Lower lobe of right lung (tissue), 2 donors: ENCODE data around the gene ZNF236. TPM values are rescaled to one million over a fixed set of nuclear protein-coding genes. Genes with fewer than 3 reads are reported as not detected.

Experiments used
- ATAC-seq, 2 donors: fragments of 200-7000 bp; cut with Tn5 transposase; one replicate each; pipeline ENCODE4 v1.9.1; 2020 to 2022; ENCODE audit warnings: mild to moderate bottlenecking in 2 of 2, moderate library complexity in 2 of 2
- DNase-seq: peaks from one replicate; pipeline ENCODE4 v3.0.0-alpha.2; 2020
- H3K27ac ChIP-seq: fragments of 200-600 bp; one replicate; pipeline ENCODE4 v1.8.0; 2022
- H3K27me3 ChIP-seq: fragments of 200-600 bp; one replicate; pipeline ENCODE4 v1.8.0; 2022; ENCODE audit warnings: low read depth
- H3K36me3 ChIP-seq: fragments of 200-600 bp; one replicate; pipeline ENCODE4 v1.8.0; 2022; ENCODE audit warnings: mild to moderate bottlenecking
- H3K4me1 ChIP-seq: fragments of 200-600 bp; one replicate; pipeline ENCODE4 v1.8.0; 2022
- H3K4me3 ChIP-seq: fragments of 200-600 bp; one replicate; pipeline ENCODE4 v1.8.0; 2022; ENCODE audit warnings: mild to moderate bottlenecking
- H3K9me3 ChIP-seq: fragments of 200-600 bp; one replicate; pipeline ENCODE4 v1.8.0; 2022
- CTCF ChIP-seq: fragments of 200-600 bp; IDR thresholded peaks from one replicate; pipeline ENCODE4 v1.8.0; 2022; ENCODE audit warnings: antibody characterized with exemption, mild to moderate bottlenecking
- intact Hi-C: fragments of 100-400 bp; cut with DNase I; formaldehyde crosslinking; loops from one replicate; pipeline ENCODE4 v1.11.0; 2022
- total RNA-seq: library from RNA; stranded (reverse); fragmentation: NEBNext Ultra II Directional; extraction: Animal tissue kit (Norgen Biotek cat#: 25700); gene quantifications from one replicate; pipeline ENCODE4 v1.2.1, GENCODE V29; 2021
- donor health status: DM: no; HTN: yes; CAD: no; lungs with severe emphysema.

Gene ZNF236
- total RNA-seq, 1 donor from 2014 or later = 18.0 TPM

- intact Hi-C loops = no loop called here
- H3K4me1 ChIP-seq = no peaks in the 10 kb centered on the region
- H3K4me3 ChIP-seq = no peak overlapping the region
- H3K36me3 ChIP-seq = peaks cover 84% of the 10 kb centered on the region
- H3K27me3 ChIP-seq = no peaks in the 10 kb centered on the region
- DNase-seq (no peak), ATAC-seq (no peak)
- H3K27ac ChIP-seq = no peak overlapping the region
- H3K9me3 ChIP-seq = no peaks in the 10 kb centered on the region
- no peak for TF ChIP-seq CTCF
Observed at GRCh38 chr18:76909439-76909838, 87.1 kb downstream of the ZNF236 start.

- Histone ChIP-seq H3K9me3 (no peaks in the 10 kb centered on the region), H3K27me3 (no peaks in the 10 kb centered on the region), H3K27ac (no peak overlapping the region), H3K4me3 (no peak overlapping the region), H3K36me3 (peaks cover 85% of the 10 kb centered on the region), H3K4me1 (no peaks in the 10 kb centered on the region)
- DNase-seq (no peak), ATAC-seq (no peak)
- TF ChIP-seq CTCF = no peak
- intact Hi-C loops = no loop called here
Observed at GRCh38 chr18:76911440-76911839, 89.1 kb downstream of the ZNF236 start.

- ATAC-seq = peak in 1 of 2 donors; percentile 40
Observed at GRCh38 chr18:76913583-76913982, 91.2 kb downstream of the ZNF236 start.

GRCh38 chr18:76914314-76914713 lies 92.0 kb downstream of the ZNF236 start:
- Histone ChIP-seq H3K27me3 (no peaks in the 10 kb centered on the region), H3K9me3 (no peaks in the 10 kb centered on the region), H3K36me3 (peaks cover 96% of the 10 kb centered on the region), H3K4me1 (no peaks in the 10 kb centered on the region), H3K4me3 (no peak overlapping the region), H3K27ac (no peak overlapping the region)
- intact Hi-C loops = no loop called here
- ATAC-seq = no peak
- TF ChIP-seq CTCF = no peak
- DNase-seq = no peak

More at GRCh38 chr18:76913583-76913982, 91.2 kb downstream of the ZNF236 start:
- intact Hi-C loops = no loop called here
- no peaks in the 10 kb centered on the region for H3K9me3 ChIP-seq
- peaks cover 90% of the 10 kb centered on the region for H3K36me3 ChIP-seq
- no peak overlapping the region for H3K4me3 ChIP-seq
- H3K27me3 ChIP-seq = no peaks in the 10 kb centered on the region
- H3K27ac ChIP-seq = no peak overlapping the region
- no peak for TF ChIP-seq CTCF
- H3K4me1 ChIP-seq = no peaks in the 10 kb centered on the region
- DNase-seq = no peak

- DNase-seq = no peak
- ATAC-seq = no peak
- Histone ChIP-seq H3K9me3 (no peaks in the 10 kb centered on the region), H3K27me3 (no peaks in the 10 kb centered on the region), H3K4me1 (no peaks in the 10 kb centered on the region), H3K36me3 (peaks cover 96% of the 10 kb centered on the region), H3K27ac (no peak overlapping the region), H3K4me3 (no peak overlapping the region)
- intact Hi-C loops = no loop called here
- no peak for TF ChIP-seq CTCF
Observed at GRCh38 chr18:76914796-76915195, 92.4 kb downstream of the ZNF236 start.

- no peak overlapping the region for H3K4me3 ChIP-seq
- H3K9me3 ChIP-seq = no peaks in the 10 kb centered on the region
- no peak for TF ChIP-seq CTCF
- intact Hi-C loops = no loop called here
- H3K27me3 ChIP-seq = no peaks in the 10 kb centered on the region
- DNase-seq = no peak
- ATAC-seq = no peak
- peaks cover 96% of the 10 kb centered on the region for H3K36me3 ChIP-seq
- H3K27ac ChIP-seq = no peak overlapping the region
- H3K4me1 ChIP-seq = no peaks in the 10 kb centered on the region
Observed at GRCh38 chr18:76915456-76915855, 93.1 kb downstream of the ZNF236 start.
